ENCODE results near the gene MAB21L3. TPM values are rescaled to one million over a fixed set of nuclear protein-coding genes. Genes with fewer than 3 reads are reported as not detected.
A peak's percentile ranks its signal among the peaks of the same experiment; 100 is the strongest.

MAB21L3 gene
- total RNA-seq (2014; rRNA removed; shearing (Covaris generic)) = 1.2 TPM in 1 of 2 replicates, not detected in the other
- polyA plus RNA-seq (2015; cell fraction: cytosol; rRNA removed) = not detected in 2 replicates
- 0.05 TPM in 1 of 2 replicates, not detected in the other for polyA plus RNA-seq (2015; cell fraction: nucleus; rRNA removed)

- DNase-seq (ENCODE audit: low read depth) = no peak
Measured at GRCh38 chr1:116110567-116111523, at the start of gene MAB21L3. Gene MAB21L3 (plus strand): TSS chr1:116111399. CDS start chr1:116112616, 1,217 bp downstream.

GRCh38 chr1:116062201-116062600, 49.0 kb upstream of the MAB21L3 start:
- no peak for DNase-seq (ENCODE audit: low read depth)

- no peak for DNase-seq (ENCODE audit: low read depth)
Measured at GRCh38 chr1:116064616-116065015, 46.6 kb upstream of the MAB21L3 start.

GRCh38 chr1:116066868-116067565, 44.2 kb upstream of the MAB21L3 start:
- DNase-seq (ENCODE audit: low read depth) = no peak

GRCh38 chr1:116067566-116067890, 43.7 kb upstream of the MAB21L3 start:
- DNase-seq (ENCODE audit: low read depth) = peak; percentile 44

GRCh38 chr1:116075575-116075974, 35.6 kb upstream of the MAB21L3 start:
- no peak for DNase-seq (ENCODE audit: low read depth)

GRCh38 chr1:116075990-116076389, 35.2 kb upstream of the MAB21L3 start:
- no peak for DNase-seq (ENCODE audit: low read depth)

GRCh38 chr1:116076831-116077230, 34.4 kb upstream of the MAB21L3 start:
- DNase-seq (ENCODE audit: low read depth) = no peak

- no peak for DNase-seq (ENCODE audit: low read depth)
Measured at GRCh38 chr1:116078699-116079223, 32.4 kb upstream of the MAB21L3 start.

- no peak for DNase-seq (ENCODE audit: low read depth)
Measured at GRCh38 chr1:116087628-116088027, 23.6 kb upstream of the MAB21L3 start.

GRCh38 chr1:116089870-116090269, 21.3 kb upstream of the MAB21L3 start:
- no peak for DNase-seq (ENCODE audit: low read depth)

GRCh38 chr1:116091083-116091482, 20.1 kb upstream of the MAB21L3 start:
- DNase-seq (ENCODE audit: low read depth) = no peak

- no peak for DNase-seq (ENCODE audit: low read depth)
Measured at GRCh38 chr1:116092752-116093489, 18.3 kb upstream of the MAB21L3 start.

GRCh38 chr1:116095027-116095426, 16.2 kb upstream of the MAB21L3 start:
- DNase-seq (ENCODE audit: low read depth) = no peak

GRCh38 chr1:116096013-116096618, 15.1 kb upstream of the MAB21L3 start:
- no peak for DNase-seq (ENCODE audit: low read depth)

- no peak for DNase-seq (ENCODE audit: low read depth)
Measured at GRCh38 chr1:116097626-116098025, 13.6 kb upstream of the MAB21L3 start.

GRCh38 chr1:116099379-116099778, 11.8 kb upstream of the MAB21L3 start:
- DNase-seq (ENCODE audit: low read depth) = no peak

- DNase-seq (ENCODE audit: low read depth) = no peak
Measured at GRCh38 chr1:116099919-116100318, 11.3 kb upstream of the MAB21L3 start.

- no peak for DNase-seq (ENCODE audit: low read depth)
Measured at GRCh38 chr1:116104667-116105066, 6.5 kb upstream of the MAB21L3 start.

GRCh38 chr1:116105996-116106395, 5.2 kb upstream of the MAB21L3 start:
- no peak for DNase-seq (ENCODE audit: low read depth)

- no peak for DNase-seq (ENCODE audit: low read depth)
Measured at GRCh38 chr1:116106646-116107045, 4.6 kb upstream of the MAB21L3 start.

All from HT1080 (cell line).